OCI-LY3 (cell line): Measurements from ENCODE around the gene UNC5C.

ENCODE experiments used
- EZH2phosphoT487 ChIP-seq: fragments of 200-600 bp; shearing (Covaris generic); IDR thresholded peaks from 2 replicates; pipeline ENCODE4 v1.6.1; 2018; ENCODE audit warnings: antibody characterized with exemption, mixed run types, low read depth
- TF ChIP-seq, protein P1 (sequence below): fragments of 200-600, 300-600 bp; sonication (generic); IDR thresholded peaks from 2 replicates; pipeline ENCODE4 v1.5.1; 2014; ENCODE audit warnings: antibody characterized with exemption, low read length, low read depth

DNA sequence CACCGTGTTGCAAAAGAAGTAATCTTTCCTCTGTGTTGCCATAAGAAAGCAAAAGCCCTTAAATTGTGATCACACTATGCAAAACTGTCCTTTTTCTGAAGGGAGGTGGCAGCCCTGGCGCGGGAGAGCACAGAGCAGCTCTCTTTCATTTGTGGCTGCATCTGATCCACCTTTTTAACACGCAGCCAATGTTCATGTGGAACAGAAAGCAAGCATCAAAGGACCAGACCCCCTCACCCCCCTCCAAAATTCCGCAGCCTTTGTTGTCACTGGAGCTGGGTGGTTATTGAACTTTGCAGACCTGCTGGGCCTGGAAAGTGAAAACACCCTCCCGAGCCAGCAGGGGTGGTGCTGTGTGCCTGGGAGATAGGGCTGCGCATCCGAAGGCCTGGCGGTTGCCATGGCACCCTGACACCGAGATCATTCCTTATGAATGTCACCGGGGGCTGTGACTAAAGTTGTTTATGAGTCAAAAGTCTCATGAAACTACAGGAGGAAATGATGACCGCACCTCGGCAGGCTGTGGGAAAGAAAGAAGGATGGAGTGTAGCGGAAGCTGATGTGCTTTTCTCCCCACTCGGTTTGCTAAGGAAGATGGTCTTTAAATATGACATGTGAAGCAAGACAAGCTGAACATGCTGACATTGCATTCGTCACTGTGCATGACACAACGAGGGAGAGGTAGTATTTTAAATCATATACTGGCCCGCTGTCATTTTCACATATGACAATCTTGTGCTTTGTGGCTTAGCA, 367.4 kb downstream of the UNC5C start:
- TF ChIP-seq, protein P1, sequence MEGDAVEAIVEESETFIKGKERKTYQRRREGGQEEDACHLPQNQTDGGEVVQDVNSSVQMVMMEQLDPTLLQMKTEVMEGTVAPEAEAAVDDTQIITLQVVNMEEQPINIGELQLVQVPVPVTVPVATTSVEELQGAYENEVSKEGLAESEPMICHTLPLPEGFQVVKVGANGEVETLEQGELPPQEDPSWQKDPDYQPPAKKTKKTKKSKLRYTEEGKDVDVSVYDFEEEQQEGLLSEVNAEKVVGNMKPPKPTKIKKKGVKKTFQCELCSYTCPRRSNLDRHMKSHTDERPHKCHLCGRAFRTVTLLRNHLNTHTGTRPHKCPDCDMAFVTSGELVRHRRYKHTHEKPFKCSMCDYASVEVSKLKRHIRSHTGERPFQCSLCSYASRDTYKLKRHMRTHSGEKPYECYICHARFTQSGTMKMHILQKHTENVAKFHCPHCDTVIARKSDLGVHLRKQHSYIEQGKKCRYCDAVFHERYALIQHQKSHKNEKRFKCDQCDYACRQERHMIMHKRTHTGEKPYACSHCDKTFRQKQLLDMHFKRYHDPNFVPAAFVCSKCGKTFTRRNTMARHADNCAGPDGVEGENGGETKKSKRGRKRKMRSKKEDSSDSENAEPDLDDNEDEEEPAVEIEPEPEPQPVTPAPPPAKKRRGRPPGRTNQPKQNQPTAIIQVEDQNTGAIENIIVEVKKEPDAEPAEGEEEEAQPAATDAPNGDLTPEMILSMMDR: no peak
- TF ChIP-seq EZH2phosphoT487: no peak
